ENCODE measurements around the gene RPS6KC1.
"Not testable (repeated sequence)": the region's sequence is repeated elsewhere in the genome, so short reads cannot be mapped to it uniquely, and the experiment has no call there.

Gene RPS6KC1, protein sequence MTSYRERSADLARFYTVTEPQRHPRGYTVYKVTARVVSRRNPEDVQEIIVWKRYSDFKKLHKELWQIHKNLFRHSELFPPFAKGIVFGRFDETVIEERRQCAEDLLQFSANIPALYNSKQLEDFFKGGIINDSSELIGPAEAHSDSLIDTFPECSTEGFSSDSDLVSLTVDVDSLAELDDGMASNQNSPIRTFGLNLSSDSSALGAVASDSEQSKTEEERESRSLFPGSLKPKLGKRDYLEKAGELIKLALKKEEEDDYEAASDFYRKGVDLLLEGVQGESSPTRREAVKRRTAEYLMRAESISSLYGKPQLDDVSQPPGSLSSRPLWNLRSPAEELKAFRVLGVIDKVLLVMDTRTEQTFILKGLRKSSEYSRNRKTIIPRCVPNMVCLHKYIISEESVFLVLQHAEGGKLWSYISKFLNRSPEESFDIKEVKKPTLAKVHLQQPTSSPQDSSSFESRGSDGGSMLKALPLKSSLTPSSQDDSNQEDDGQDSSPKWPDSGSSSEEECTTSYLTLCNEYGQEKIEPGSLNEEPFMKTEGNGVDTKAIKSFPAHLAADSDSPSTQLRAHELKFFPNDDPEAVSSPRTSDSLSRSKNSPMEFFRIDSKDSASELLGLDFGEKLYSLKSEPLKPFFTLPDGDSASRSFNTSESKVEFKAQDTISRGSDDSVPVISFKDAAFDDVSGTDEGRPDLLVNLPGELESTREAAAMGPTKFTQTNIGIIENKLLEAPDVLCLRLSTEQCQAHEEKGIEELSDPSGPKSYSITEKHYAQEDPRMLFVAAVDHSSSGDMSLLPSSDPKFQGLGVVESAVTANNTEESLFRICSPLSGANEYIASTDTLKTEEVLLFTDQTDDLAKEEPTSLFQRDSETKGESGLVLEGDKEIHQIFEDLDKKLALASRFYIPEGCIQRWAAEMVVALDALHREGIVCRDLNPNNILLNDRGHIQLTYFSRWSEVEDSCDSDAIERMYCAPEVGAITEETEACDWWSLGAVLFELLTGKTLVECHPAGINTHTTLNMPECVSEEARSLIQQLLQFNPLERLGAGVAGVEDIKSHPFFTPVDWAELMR

DNA sequence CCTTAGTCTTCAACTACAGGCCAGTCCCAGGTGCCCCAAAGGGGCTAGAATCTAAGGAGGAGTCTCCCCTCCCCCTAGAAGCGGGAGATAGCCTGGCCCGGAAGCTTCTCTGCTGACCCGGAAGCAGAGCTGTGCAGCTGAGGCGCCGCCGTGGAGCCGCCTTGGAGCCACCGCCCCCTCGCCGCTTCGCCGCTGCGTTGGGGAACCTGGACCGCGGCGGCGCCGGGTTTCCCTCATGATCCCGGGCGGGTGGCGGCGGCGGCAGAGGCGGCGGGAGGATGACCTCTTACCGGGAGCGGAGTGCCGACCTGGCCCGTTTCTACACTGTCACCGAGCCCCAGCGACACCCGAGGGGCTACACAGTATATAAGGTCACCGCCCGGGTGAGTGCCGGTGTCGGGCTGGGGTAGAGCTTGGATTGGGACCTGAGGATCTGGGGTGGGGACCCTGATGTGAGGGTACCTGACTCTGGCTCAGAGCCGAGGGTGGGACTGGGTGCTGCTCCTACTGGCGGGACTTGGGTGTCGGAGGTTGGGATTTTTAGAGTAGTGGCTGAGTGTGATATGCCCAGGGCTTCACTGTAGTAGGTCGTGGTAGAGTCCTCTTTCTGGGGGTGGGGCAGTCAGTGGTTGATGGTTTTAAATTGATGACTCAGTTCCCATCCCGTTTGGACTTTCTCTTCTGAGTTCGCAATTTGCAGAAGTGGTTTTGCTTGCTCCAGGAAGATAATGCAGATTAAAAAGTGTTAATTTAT, at the start of gene RPS6KC1:
TSS of gene RPS6KC1 (plus strand) at position 115 of the 754 bp plus-strand sequence. CDS start at position 279, 164 bp downstream.
- DNase-seq (ENCODE audit: low read depth in 3 of 3), result peak; percentile 70 to 81 (median 76)

DNA sequence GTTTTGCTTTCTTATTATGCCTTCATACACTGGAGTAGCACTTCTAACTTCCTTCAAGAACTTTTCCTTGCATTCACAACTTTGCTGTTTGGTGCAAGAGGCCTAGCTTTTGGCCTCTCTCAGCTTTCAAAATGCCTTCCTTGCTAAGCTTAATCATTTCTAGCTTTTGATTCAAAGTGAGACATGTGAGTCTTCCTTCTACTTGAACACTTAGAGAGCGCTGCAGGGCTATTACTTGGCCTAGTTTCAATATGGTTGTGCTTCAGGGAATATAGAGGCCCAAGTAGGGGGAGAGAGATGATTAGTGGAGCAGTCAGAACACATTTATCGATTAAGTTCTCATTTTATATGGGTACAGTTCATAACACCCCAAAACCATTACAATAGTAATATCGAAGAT, 47.8 kb upstream of the RPS6KC1 start:
- DNase-seq (ENCODE audit: low read depth in 3 of 3), result no peak

DNA sequence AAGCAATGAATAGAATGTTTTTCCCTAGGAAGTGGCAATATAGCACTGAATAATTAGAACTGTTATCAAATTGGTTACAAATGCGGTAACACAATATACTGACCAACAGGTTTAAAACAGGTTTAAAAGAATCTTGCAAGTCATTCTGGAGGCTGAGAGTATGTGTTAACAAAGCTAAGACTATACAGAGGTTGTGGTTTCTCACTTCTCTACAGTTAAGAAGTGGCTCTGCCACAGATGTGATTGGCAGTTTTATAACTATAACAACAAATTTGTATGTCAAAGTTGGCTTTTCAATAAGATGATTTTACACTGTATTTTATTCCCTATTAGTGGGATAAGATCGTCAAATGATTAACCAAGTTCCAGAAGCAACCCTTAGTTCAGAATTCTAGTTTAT, 42.5 kb upstream of the RPS6KC1 start:
- DNase-seq (ENCODE audit: low read depth in 3 of 3), result no peak

DNA sequence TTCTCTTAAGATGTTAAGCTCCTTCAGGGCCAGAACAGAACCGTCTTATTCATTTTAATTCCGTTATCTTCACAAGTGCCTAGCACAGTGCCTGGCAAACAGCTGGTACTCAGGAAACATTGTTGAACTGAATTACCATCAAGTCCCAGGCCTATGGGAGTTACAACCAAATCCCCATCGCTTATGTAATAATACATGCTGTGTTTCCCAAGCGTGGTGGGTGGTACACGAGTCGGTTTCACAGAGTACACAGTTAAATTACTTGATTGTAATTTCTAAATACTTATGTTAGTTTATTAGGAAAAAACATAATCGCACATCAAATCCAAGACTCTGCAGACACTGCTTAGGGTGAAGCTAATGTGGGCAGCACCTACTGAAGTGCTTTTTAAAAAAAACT, 36.4 kb upstream of the RPS6KC1 start:
- no peak for DNase-seq (ENCODE audit: low read depth in 3 of 3)

DNA sequence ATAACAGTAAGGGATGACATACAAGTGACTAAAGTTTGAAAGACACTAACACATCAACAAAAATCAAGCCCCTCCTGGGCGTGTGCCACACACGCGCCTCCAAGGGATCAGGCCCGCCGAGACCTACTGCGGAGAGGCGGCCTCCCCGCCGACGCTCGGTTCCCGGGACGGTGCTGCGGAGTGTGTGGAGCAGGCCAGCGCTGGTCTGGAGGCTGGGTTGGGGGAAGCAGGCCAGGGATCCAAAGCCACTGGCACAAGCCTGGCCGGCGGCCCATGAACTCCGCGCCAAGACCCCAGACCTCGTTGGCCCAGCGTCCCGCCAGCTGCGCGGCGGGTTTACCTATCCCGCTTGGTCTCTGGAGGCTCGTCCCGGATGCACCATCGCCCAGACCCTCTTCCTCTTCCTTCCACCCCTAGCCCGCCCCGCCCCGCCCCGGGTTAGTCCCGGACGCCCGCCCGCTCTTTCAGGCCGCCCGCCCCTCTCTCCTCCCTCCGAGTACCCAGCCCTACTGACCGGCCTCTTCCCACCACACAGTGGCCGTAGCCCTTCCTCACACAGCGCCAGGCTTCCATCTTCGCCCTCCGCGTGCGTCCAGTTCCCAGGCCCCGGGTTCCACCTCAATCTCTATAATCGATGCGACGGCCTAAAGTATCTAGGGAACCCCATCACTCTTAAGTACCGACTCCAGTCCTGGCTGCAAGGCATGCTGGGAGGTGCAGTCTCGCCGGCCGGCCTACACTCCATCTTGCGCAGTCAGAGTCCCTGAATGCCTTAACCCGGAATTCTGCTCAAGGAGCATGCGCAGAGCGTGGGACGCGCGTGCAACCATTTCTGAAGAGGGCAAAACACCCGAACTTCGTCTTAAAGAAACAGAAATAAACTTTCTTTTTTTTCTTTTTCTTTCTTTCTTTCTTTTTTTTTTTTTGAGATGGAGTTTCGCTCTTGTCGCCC, 35.7 kb upstream of the RPS6KC1 start, which contains the start of gene ANGEL2:
TSS of gene ANGEL2 (minus strand) at position 769 of the 952 bp plus-strand sequence. CDS start at position 573, 196 bp downstream.
- DNase-seq (ENCODE audit: low read depth in 3 of 3), result peak; percentile 89 to 92 (median 89)

DNA sequence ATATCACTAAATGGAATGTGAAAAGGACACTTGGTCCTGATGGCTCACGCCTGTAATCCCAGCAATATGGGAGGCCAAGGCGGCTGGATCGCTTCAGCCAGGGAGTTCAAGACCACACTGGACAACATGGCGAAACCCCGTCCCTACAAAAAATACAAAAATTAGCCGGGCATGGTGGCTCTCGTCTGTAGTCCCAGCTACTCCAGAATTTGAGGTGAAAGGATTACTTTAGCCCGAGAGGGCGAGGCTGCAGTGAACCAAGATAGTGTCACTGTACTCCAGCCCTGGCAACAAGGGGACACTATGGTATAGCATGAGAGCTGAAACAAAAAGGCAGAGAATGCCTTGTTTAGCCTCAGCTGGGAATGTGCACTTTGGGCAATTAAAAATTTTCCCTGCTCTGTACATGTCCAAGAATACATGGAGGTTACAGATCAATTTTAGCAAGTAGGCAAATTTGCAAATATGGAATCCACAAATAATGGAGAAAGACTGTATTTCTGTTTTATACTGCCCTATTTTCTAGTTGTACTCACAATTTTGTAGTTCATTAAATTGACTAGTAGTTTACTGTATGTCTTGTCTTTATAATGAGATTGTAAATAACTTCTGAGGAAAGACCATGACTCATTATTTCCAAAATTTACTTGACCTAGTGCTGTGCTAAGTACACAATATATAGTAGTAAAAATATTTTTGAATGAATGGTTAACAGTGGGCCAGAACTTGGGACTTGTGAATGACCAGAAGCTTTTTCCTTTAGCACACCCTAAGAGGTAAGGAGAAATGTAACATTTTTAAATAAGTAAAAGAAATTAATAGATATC, 33.4 kb upstream of the RPS6KC1 start:
- no peak for DNase-seq (ENCODE audit: low read depth in 3 of 3)

DNA sequence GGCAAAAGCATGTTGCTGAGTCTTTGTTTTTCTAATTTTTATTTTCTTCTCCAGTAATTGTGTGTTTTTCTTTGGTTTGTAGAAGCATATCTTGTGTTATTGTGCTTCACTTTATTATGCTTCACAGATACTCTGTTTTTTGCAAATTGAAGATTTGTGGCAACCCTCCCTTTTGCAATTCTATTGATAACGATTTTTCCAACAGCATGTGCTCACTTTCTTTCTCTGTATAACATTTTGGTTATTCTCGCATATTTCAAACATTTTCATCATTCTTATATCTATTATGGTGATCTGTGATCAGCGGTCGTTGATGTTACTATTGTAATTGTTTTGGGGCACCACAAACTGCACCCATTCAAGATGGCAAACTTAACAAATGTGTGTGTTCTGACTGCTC, 31.6 kb upstream of the RPS6KC1 start:
- DNase-seq (ENCODE audit: low read depth in 3 of 3), result no peak

DNA sequence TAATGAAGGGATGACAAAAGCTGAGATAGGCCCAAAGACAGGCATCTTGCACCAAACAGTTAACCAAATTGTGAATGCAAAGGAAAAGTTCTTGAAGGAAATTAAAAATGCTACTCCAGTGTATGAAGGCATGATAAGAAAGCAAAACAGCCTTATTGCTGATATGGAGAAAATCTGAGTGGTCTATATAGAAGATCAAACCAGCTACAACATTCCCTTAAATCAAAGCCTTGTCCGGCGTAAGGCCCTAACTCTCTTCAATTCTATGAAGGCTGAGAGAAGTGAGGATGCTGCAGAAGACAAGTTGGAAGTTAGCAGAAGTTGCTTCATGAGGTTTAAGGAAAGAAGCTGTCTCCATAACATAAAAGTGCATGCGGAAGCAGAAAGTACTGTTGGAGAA, 31.0 kb upstream of the RPS6KC1 start:
- DNase-seq (ENCODE audit: low read depth in 3 of 3), result no peak

DNA sequence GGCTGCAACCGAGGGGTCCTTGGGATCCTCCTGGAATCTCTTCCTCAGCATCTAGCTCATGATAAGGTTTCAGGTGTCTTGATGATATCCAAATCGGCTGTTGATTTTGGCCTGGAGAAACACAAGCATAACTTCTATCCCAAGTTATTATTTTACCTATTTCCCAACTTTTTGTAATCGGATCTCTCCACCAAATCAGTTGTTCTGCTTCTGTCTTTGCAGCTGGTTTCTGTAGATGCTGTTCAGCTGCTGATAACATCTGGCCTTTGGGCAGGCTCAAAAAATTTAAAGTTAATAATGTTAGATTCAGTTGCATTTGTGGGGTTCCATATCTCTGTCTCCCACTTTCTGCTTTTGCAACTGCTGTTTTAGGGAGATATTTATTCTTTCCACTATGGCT, 24.0 kb upstream of the RPS6KC1 start:
- not testable (repeated sequence) for DNase-seq (ENCODE audit: low read depth in 3 of 3)

DNA sequence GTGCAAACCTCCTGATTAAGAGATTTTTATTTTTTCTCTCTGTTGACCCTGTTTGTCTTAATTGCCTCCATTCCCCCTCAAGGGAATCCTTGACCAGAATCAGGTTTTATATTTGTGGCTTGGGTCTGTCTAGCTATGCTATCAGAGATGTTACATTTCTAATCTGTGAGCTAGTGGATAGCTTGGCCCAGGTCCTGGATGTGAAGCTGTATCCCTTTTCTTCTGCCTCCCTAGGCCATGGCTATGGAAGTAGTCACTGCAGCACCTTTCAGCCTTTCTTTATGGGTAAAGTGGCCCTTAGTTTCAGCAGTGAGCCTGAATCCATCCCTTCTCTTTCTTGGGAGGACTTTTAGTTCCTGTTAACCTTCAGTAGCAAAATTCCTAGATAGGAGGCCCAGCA, 18.4 kb upstream of the RPS6KC1 start:
- no peak for DNase-seq (ENCODE audit: low read depth in 3 of 3)

DNA sequence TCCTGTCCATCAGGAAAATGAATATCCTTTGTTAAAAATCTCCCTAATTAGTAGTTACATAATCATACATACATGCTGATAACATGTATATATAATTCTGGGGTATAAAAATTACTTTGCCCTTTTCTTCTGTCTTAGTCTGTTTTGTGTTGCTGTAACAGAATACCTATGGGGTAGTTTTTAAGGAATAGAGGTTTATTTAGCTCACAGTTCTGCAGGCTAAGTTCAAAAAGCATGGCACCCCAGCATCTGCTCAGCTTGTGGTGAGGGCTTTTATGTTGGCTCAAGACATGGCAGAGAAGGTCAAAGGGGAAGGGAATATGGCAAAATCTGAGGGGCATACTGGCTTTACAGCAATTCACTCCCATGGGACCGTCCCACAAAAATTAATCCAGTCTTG, 16.3 kb upstream of the RPS6KC1 start:
- no peak for DNase-seq (ENCODE audit: low read depth in 3 of 3)

DNA sequence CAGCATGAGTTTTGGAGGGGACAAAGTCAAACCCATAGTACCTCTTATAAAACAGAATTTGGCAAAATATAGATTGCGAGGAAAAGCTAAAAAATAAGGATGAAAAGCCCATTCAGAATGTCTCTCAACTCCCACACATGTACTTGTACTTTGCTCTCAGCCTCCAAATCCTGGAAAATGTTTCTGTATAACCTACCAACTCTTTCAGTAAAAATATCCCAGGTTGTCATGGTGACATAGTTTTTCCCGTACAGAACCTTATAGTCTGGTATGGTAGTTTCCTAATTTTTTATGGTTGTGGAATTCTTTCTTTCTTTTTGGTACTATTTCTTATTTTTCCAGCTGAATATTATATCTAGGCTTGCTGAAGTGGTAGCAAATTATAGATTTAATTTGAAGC, 15.5 kb upstream of the RPS6KC1 start:
- DNase-seq (ENCODE audit: low read depth in 3 of 3), result no peak

DNA sequence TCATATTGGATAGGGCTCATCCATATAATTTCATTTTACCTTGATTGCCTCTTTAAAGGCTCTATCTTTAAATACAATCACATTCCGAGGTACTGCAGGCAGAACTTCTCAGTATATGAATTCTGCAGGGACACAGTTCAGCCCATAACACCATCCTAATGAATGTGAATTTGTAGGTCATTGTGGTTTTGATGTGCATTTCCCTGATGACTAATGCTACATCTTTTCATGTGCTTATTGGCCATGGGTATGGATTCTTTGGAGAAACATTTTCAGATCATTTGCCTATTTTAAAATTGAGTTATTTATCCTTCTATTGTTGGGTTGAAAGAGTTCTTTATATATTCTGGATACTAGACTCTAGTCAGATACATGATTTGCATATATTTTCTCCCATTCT, 9.6 kb upstream of the RPS6KC1 start:
- DNase-seq (ENCODE audit: low read depth in 3 of 3), result no peak

DNA sequence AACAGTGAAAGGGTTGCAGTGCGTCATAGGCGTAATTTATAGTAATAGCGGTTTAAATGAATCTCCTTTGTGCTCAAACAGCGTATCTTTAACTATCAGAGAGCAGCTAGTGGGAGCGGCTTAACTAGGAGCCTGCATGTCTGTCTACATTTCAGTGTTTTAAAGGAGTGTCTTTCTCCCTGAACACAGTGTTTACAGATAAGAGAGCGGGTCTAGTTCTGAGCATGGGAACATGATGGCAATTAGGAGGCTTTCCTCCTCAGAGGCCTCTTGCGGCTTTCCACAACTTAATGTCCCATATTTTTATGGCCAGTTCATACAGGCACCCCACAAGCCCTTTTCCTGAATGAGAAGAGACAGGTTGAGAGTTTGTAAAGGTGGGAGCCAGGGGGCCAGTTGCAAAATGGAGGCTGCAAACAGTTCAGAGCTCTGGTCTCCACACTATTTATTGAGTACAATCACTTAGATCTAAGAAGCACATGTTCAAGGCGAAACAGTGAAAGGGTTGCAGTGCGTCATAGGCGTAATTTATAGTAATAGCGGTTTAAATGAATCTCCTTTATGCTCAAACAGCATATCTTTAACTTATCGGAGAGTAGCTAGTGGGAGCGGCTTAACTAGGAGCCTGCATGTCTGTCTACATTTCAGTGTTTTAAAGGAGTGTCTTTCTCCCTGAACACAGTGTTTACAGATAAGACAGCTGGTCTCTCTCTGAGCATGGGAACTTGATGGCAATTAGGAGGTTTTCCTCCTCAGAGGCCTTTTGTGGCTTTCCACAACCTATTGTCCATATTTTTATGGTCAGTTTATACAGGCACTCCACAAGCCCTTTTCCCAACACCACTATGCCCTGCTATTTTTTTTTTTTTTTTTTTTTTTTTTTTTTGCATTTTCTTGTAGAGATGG, 5.5 kb upstream of the RPS6KC1 start:
- not testable (repeated sequence) for DNase-seq (ENCODE audit: low read depth in 3 of 3)

DNA sequence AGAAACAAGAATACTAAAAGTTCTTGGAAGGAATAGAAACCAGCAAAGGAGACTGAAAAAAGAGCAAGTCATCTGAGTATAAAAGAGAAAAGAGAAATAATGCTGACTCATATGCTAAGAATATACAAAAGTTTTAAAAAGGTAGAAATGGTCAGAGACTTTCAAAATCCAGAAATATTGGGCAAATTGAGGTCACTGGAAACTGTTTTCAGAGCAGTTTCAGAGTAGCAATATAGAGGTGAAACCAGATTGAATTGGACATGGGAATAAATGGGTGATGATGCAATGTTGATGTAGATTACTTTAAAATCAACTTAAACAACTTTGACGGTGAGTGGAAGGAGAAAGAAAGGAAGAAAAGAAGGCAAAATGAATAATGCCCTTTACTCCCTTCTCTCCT, 1.8 kb upstream of the RPS6KC1 start:
- no peak for DNase-seq (ENCODE audit: low read depth in 3 of 3)

DNA sequence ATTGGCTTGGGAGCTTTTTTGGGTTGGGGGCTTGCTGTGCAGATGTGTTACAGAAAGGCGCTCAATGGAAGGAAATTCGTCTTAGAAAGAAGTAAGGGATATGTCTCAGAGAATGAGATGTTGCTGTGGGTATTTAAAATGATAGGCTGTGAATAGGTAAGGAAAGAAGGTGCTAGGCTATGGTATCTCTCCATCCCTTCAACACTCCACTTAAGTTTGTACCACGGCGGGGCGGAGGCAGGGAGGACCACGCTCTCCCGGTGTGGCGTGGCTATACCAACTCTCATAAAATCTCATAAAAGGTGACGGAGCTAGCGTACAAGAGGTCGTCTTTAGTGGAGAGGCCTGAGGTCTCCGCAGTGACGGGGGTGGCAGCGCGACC, 305 bp upstream of the RPS6KC1 start:
- DNase-seq (ENCODE audit: low read depth in 3 of 3), result peak in 1 of 3 donors; percentile 3

DNA sequence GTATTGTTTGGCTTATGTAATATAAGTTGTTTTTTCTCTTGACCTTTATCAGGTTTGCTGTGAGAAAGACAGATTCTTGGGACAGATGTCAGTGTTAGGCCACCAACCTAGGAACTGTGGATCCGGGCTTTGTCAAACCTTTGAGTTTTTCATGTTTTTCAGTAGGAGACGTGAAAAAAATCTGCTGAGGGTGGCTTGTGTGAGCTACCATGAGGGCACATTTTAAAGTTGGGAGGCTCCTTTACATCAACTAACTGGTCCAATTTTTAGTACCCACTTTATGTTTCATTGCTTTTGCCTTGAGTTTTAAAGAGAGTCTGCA, 801 bp downstream of the RPS6KC1 start:
- no peak for DNase-seq (ENCODE audit: low read depth in 3 of 3)

DNA sequence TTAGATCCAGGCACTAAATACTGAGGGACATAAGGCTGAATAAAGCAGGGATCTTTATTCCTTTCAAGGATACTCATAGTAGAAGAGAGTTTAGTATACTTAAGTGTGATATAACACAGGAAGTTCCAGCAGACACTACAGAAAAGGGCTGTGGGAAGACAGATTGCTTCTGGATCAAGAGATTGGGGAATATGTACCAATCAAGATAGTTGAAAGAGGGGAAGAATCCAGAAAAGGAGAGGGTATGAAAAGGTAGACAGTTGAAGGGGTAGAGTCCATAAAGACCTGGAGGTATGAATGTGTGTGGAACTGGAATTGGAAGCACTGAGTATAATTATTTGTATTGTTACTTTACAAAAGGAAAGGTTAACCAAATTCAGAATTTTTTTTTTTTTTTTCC, 2.4 kb downstream of the RPS6KC1 start:
- DNase-seq (ENCODE audit: low read depth in 3 of 3), result no peak

DNA sequence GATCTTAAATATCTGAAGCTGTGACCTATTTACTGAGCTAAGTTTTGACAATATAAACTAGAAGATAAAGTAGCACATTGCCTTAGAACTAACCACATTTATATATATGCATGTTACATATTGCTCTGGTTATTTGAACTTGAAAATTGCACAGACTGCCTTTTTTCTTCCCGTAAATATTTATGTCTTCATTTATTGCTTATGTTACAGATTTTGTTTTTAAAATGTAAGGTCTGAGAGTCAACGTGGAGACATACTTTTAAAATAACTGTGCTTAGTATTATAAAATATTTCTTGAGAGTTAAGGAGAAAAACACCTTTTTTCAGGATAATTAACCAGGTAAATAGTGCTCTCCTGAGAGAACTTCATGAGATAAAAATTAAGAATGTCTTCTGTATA, 3.1 kb downstream of the RPS6KC1 start:
- no peak for DNase-seq (ENCODE audit: low read depth in 3 of 3)
